GF-D8 (cell line): Measurements from ENCODE around the gene UROC1.
"Not testable (repeated sequence)": the region's sequence is repeated elsewhere in the genome, so short reads cannot be mapped to it uniquely, and the experiment has no call there.

Source experiments
- DNase-seq: peaks from one replicate; lab custom pipeline; 2025; lab: John Stamatoyannopoulos, UW

Gene UROC1

DNA sequence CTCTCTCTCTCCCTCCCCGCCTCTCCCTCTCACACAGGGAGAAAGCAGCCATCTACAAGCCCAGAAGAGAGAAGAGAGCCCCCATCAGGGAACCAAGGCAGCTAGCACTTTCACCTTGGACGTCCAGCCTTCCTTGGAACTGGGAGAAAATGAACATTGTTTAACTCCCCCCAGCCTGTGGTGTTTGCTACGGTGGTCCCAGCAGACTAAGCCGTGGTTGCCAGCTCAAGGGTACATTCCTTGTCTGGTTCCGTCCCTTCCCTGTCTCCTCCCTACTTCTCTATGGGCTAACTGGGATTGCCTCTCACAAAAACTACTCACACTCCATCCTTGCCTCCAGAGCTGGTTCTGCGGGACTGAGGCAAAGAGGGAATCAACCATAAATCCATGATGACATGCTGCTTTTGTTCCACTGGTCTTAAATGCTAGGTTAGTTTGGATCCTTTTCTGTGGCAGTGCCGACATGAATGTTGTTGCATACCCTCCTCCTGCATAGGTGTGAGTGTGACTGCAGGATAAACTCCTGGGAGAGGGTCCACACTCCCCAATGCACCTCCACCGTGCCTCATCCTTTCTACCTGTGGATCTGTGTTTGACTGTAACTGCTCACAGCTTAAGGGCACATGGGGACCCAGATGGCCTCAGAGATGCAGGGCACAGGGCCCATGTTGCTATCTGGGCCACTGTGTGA lies 29.1 kb upstream of the UROC1 start:
- DNase-seq = no peak

GRCh38 chr3:126546013-126546412 lies 28.4 kb upstream of the UROC1 start:
- no peak for DNase-seq

GRCh38 chr3:126545544-126545943 lies 28.0 kb upstream of the UROC1 start:
- DNase-seq = no peak

DNA sequence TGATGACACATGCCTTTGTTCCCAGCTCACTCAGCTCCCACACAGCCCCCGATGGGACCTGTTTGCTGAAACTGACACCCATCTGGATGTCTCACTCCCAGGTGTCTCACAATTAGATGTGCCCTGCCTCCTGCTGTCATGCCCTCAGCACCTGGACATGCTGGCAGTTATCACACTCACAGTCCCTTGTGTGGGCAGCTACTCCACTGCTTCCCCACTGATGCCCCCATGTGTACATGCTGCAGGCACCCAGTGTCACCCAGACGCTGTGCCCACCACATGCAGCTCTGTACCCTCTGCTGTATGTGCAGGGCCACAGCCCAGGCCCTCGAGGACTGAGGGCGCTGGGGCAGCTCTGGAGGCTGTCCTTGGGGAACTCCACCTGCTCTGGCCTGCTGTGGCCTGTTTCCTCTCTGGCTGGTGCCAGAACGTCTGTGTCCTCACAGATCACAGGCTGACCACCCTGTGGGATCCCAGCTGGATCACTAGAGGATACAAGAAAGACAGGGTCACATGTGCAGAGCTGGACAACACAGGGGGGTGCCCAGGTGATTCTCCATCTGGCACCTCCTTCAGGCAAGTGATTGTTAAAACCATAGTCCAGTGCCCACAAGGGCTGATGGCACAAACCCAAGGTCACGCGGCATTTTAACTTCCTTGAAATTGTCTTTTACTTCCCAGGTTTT lies 27.2 kb upstream of the UROC1 start:
- no peak for DNase-seq

DNA sequence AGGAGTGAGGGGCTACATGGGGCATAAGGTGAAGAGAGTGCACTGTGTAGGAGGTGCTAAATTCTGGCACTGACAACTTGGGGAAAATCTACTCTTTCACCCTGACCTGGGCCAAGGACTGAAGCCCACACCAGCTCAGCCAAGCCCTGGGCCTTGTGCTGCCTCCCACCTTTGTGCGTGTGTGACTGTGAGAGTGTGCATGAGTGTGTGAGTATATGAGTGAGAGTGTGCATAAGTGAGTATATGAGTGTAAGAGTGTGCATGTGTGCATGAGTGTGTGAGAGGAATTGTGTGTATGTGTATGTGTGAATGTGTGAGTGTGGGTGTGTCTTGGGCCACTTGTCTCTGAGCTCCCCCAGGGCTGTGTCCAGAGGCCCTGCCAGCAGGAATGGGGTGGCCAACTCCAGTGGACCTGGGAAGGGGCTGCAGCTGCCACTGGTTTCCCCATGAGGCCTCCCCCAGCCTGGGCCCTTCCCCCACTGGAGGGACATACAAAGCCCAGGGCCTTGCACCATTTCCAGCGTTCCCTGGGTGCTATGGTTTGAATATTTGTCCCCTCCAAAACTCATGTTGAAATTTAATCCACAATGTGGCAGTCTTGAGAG lies 26.0 kb upstream of the UROC1 start:
- no peak for DNase-seq

DNA sequence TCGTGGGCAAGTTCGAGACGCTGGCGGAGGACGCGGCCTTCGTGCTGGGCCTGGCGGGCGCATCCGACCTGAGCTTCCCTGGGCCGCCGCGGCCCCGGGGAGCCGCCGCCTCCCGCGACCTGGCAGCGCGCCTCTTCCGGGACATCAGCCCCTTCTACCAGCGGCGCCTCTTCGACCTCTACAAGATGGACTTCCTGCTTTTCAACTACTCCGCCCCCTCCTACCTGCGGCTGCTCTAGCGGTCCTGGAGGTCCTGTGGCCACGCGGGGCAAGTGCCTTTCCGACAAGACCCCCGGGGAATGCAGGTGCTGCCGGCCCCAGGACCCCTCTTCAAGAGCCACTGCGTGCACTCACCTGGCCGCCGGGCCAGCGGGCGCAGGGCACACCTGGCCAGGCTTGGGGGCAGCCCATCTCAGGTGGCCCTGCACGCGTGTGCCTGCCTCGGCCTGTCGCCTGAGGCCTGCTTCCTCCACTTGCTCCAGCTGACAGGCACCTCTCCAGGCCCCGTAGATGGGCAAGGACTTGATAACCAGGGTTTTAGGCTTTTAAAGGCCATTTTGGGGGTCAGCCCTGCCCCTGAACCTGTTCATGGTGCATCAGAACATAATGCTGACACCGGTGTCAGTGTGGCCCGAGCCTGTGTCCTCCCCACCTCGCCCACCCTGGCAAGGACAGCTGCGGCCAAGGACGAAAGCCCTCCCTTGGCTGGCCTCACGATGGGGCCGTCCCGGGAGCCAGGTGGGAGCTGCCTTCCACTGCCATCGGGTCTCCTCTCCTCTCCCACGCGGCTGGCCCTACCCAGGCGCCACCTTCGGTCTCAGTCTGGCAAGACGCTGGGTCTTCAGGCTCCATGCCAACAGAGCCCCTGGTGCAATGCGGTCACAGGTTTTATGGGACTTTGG lies 25.0 kb upstream of the UROC1 start:
- DNase-seq = no peak

GRCh38 chr3:126541628-126542339 lies 24.2 kb upstream of the UROC1 start:
- DNase-seq = no peak

GRCh38 chr3:126540951-126541627 lies 23.5 kb upstream of the UROC1 start:
- peak; percentile 47 for DNase-seq

DNA sequence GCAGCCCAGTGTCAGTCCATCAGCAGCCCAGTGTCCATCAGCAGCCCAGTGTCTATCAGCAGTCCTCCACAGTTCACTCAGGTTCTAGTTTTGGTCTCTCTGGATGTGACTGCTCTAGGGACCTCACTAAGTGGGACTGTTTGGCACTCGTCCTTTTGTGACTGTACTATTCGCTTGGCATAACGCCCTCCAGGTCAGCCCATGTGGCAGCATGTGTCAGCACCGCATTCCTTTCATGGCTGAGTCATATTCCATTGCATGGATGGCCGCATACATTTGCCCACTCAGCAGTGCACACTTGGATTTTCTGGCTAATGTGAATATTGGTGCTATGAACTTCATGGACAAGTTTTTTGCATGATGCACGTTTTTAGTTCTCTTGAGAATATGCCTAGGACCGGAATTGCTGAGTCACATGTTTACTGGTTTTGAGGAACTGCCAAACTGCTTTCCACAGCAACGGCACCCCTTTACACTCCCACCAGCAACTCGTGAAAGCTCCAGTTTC lies 22.8 kb upstream of the UROC1 start:
- peak; percentile 84 for DNase-seq

DNA sequence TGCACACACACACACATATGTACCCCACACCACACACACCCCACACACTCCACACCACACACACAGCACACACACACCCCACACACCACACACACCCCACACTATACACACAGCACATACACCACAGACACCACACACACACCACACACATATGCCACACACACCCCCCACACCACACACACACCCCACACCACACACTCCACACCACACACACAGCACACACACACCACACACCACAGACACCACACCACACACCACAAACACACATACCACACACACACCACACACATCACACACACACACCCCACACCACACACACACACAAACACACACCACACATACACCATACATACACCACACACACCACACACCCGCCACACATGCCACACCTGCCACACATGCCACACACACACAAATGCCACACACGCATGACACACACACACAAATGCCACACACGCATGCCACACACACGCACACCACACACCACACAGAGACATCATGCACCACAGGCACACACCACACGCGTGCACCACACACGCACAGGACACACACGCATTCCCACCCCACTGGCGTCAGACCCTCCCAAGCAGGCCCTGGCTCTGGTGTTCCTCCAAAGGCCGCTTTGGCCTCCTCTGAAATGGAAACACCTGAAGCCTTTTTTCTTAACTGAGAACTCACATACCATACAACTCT lies 22.1 kb upstream of the UROC1 start:
- DNase-seq = no peak

- no peak for DNase-seq
These were observed 21.4 kb upstream of the UROC1 start for GRCh38 chr3:126538966-126539365.

DNA sequence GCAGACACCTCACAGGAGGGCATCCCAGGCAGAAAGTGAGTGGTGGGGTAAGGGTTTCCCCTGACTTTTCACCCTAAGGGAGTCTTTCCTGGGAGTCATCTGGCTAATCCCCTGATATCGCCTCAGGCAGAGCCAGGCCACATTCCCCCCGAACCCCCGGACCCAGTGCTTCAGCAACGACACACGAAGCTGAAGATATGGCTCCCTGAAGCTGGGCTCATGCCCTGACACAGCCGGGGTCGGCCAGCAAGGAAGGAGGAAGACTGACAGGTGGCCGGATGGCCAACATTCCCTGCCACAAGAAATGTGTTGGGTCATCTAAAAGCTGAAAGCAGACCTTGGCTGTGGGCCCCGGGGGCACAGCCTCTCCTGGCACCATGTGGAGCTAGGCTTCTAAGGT lies 20.7 kb upstream of the UROC1 start:
- DNase-seq = no peak

- DNase-seq = no peak
These were observed 20.2 kb upstream of the UROC1 start for GRCh38 chr3:126537730-126538281.

DNA sequence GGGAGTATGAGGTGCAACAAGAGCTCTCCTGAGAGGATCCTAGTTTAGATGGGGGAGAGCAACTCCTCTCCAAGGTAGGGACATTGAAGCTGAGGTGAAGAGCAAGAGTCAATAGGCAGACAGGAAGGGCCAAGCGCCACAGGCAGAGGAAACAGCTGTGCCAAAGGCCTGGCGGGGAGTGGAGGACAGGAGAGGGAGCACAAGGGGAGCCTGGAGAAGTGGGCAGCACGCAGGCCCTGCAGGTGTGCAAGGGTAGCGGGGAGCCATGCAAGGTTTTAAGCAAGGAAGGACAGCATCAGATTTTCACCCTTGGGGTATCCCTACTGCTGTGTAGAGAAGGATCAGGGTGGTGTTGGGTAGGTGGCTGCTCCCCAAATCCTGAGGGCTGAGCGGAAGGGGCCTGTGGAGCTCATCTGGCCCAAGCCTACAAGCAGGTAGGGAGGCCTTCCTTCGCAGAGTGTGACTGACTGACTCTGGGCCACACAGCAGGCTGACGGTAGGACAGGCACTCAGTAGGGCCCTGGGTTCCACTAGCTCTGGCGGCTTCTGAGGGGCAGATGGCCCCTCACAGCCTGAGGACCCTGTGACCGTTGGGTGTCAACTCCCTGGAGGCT lies 19.6 kb upstream of the UROC1 start:
- DNase-seq = no peak

DNA sequence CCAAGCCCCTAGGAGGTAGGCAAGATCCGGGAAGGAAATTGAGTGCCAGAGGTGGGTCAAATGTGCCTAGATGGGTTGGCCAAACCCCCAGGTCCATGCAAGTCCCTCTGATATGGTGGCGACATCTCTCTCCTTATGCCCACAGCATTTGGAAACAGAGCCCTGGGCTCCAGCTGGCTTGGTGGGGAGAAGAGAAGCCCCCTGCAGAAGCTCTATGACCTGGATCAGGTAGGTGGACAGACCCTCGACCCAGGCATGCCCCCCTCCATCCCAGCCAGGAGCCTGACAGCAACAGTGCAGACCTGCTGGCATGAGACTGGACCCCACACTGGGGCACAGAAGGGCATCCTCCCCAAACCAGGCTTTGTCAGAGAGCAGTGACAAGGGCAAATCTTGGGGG lies 18.6 kb upstream of the UROC1 start:
- no peak for DNase-seq

DNA sequence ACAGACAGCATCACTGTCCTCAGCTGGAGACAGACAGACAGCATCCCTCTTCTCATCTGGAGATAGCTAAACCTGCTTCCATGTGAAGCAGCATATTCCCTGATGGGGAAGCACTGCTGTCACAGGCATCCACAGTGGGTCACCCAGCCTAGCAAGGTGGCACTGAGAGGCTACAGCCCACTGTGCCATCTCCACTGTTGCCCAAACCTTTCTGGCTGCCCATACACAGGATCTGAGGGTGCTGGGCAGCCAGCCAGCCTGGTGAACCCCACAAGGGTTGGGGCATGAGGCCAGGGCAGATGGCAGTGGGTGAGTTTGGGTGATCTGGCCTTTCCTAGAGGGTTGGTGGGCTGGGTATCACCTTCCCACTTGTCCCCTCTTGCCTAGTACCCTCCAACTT lies 18.1 kb upstream of the UROC1 start:
- no peak for DNase-seq

GRCh38 chr3:126534716-126535115 lies 17.1 kb upstream of the UROC1 start:
- not testable (repeated sequence) for DNase-seq

DNA sequence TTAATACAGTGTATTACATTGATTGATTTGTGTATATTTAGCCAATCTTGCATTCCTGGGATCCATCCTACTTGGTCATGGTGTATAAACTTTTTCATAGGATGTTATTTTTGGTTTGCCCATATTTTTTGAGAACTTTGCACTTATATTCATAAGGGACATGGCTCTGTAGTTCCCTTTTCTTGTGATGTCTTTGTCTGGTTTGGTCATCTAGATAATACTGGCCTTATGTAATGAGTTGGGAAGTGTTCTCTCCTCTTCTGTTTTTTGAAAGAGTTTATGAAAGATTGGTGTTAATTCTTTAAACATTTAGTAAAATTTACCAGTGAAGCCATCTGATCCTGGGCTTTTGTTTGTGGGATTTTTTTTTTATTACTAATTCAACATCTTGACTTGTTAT lies 15.9 kb upstream of the UROC1 start:
- no peak for DNase-seq

GRCh38 chr3:126531051-126531330 lies 13.4 kb upstream of the UROC1 start:
- DNase-seq = no peak
